ENCODE measurements around the gene KRT82. TPM values are rescaled to one million over a fixed set of nuclear protein-coding genes. Genes with fewer than 3 reads are reported as not detected.

KRT82 gene
- total RNA-seq, 2 experiments from 2014 or later = not detected

GRCh38 chr12:52446367-52447045 lies 40.4 kb upstream of the KRT82 start:
- intact Hi-C loops (cut with micrococcal nuclease; ENCODE audit: unreplicated experiment) = no loop called here
- no peak overlapping the region for H3K27ac ChIP-seq (ENCODE audit: low read depth, low read length, poor library complexity, severe bottlenecking)
- H3K9me3 ChIP-seq (ENCODE audit: low read length) = no peaks in the 10 kb centered on the region
- ChIA-PET CTCF (ENCODE audit: unreplicated experiment) (no interaction called here), POLR2A (no interaction called here)
- no peaks in the 10 kb centered on the region for H3K36me3 ChIP-seq (ENCODE audit: insufficient read depth, low read length)
- H3K4me3 ChIP-seq (ENCODE audit: low read depth, low read length, poor library complexity, severe bottlenecking) = no peak overlapping the region
- no TSS peak for BruUV-seq (replicated peaks)
- DNase-seq (ENCODE audit: low spot score) = no peak
- H4K20me1 ChIP-seq (ENCODE audit: insufficient read depth, low read length) = no peaks in the 10 kb centered on the region
- H3K79me2 ChIP-seq (ENCODE audit: insufficient read depth, low read depth, low read length) = no peaks in the 10 kb centered on the region
- no peak overlapping the region for H2AFZ ChIP-seq (ENCODE audit: low read length)
- H3K9me2 ChIP-seq (ENCODE audit: insufficient read depth, low read length) = no peaks in the 10 kb centered on the region
- TF ChIP-seq EZH2phosphoT487 (IDR thresholded peaks at IDR 0.05; ENCODE audit: borderline replicate concordance, low read depth, low read length) = no peak
- TF ChIP-seq CTCF (conservative IDR thresholded peaks at IDR 0.05; ENCODE audit: low read length) = no peak
- no peak overlapping the region for H3K4me2 ChIP-seq (ENCODE audit: low read length)
- H3K4me1 ChIP-seq (ENCODE audit: insufficient read depth, low read length, poor library complexity, severe bottlenecking) = no peaks in the 10 kb centered on the region

GRCh38 chr12:52445876-52446275 lies 39.7 kb upstream of the KRT82 start:
- Histone ChIP-seq H3K9me3 (ENCODE audit: low read length) (no peaks in the 10 kb centered on the region), H3K36me3 (ENCODE audit: insufficient read depth, low read length) (no peaks in the 10 kb centered on the region), H3K79me2 (ENCODE audit: insufficient read depth, low read depth, low read length) (no peaks in the 10 kb centered on the region), H3K9me2 (ENCODE audit: insufficient read depth, low read length) (no peaks in the 10 kb centered on the region), H3K4me3 (ENCODE audit: low read depth, low read length, poor library complexity, severe bottlenecking) (no peak overlapping the region), H2AFZ (ENCODE audit: low read length) (no peak overlapping the region), H3K4me1 (ENCODE audit: insufficient read depth, low read length, poor library complexity, severe bottlenecking) (no peaks in the 10 kb centered on the region), H4K20me1 (ENCODE audit: insufficient read depth, low read length) (no peaks in the 10 kb centered on the region), H3K27ac (ENCODE audit: low read depth, low read length, poor library complexity, severe bottlenecking) (no peak overlapping the region), H3K4me2 (ENCODE audit: low read length) (no peak overlapping the region)
- DNase-seq (ENCODE audit: low spot score) = no peak
- intact Hi-C loops (cut with micrococcal nuclease; ENCODE audit: unreplicated experiment) = no loop called here
- CTCF ChIA-PET (ENCODE audit: unreplicated experiment) = no interaction called here
- BruUV-seq (replicated peaks) = no TSS peak
- POLR2A ChIA-PET = no interaction called here
- TF ChIP-seq CTCF (conservative IDR thresholded peaks at IDR 0.05; ENCODE audit: low read length) = no peak
- TF ChIP-seq EZH2phosphoT487 (IDR thresholded peaks at IDR 0.05; ENCODE audit: borderline replicate concordance, low read depth, low read length) = no peak
